K562 (cell line): ENCODE results near the gene CNTN2. TPM values are rescaled to one million over a fixed set of nuclear protein-coding genes. Genes with fewer than 3 reads are reported as not detected.

Experiments
- ATAC-seq: fragments of 200-7000 bp; cut with Tn5 transposase; 3 replicates; pipeline ENCODE4 v1.9.1; 2020; ENCODE audit warnings: moderate library complexity
- BruUV-seq: library from RNA; stranded (reverse); fragments of 400-500 nt; replicated peaks from 2 replicates; lab custom pipeline; 2021; lab: Mats Ljungman, UMichigan
- CTCF ChIA-PET: fragments of 300-600 bp; formaldehyde crosslinking; extraction: SDS; loops from one replicate; lab custom pipeline; 2021; ENCODE audit warnings: low intra/inter-chr PET ratio; lab: Yijun Ruan, JAX
- POLR2A ChIA-PET: fragments of 300-600, 350-650 bp; sonication (Branson Sonifier 250); formaldehyde crosslinking; extraction: SDS; loops from one replicate; lab custom pipeline; 2021; ENCODE audit warnings: antibody characterized with exemption, inconsistent platforms; lab: Yijun Ruan, JAX
- DNase-seq, 4 experiments: peaks; one replicate each; pipeline versions ENCODE4 v3.0.0 to v3.0.0-alpha.2; 2011 to 2018; ENCODE audit warnings: low spot score in 3 of 4, mixed read lengths in 3 of 4; ENCODE audit errors: extremely low read depth in 1 of 4
- FAIRE-seq: peaks from 2 replicates; lab custom pipeline; 2011; peaks lifted over from hg19 to GRCh38; lab: Jason Lieb, UNC
- H2AFZ ChIP-seq: 2 replicates; pipeline ENCODE4 v1.6.0; 2011; ENCODE audit warnings: low read depth, low read length, control low read depth, inconsistent platforms
- H3K27ac ChIP-seq: fragments of 200-600 bp; 3 replicates; pipeline ENCODE4 v1.8.0; 2011; ENCODE audit warnings: low read depth, mild to moderate bottlenecking, control low read depth, inconsistent platforms, low read length, moderate library complexity, mixed read lengths; ENCODE audit errors: extremely low read depth
- H3K27me3 ChIP-seq, 2 experiments: fragments of 300-600 bp in 1 of 2; 2 replicates in 1 of 2; 3 replicates in 1 of 2; pipeline versions ENCODE4 v1.6.0 to v1.8.0; 2011; ENCODE audit warnings: inconsistent platforms in 2 of 2, low read length in 2 of 2, mild to moderate bottlenecking in 1 of 2, mixed read lengths in 1 of 2, moderate library complexity in 1 of 2; ENCODE audit not compliant: control insufficient read depth in 2 of 2, insufficient read depth in 2 of 2
- H3K36me3 ChIP-seq: fragments of 300-600 bp; 3 replicates; pipeline ENCODE4 v1.8.0; 2011; ENCODE audit warnings: mild to moderate bottlenecking, low read length, inconsistent platforms; ENCODE audit not compliant: control insufficient read depth, insufficient read depth
- H3K4me1 ChIP-seq, 2 experiments: fragments of 200-600 bp in 1 of 2; replicated peaks in 1 of 2; 2 replicates in 1 of 2; 3 replicates in 1 of 2; pipeline versions ENCODE4 v1.5.1 to v1.8.0; 2011; ENCODE audit warnings: inconsistent platforms in 2 of 2, low read length in 2 of 2, mild to moderate bottlenecking in 1 of 2, mixed read lengths in 1 of 2, moderate library complexity in 1 of 2; ENCODE audit not compliant: control insufficient read depth in 2 of 2, insufficient read depth in 2 of 2
- H3K4me2 ChIP-seq: 2 replicates; pipeline ENCODE4 v1.6.1; 2011; ENCODE audit warnings: low read length, control low read depth, inconsistent platforms, mixed read lengths; ENCODE audit not compliant: insufficient read depth
- H3K4me3 ChIP-seq: fragments of 200-600 bp; sonication (generic), shearing (Covaris generic); 2 replicates; pipeline ENCODE4 v1.5.1; 2016; ENCODE audit warnings: control low read depth, inconsistent platforms
- H3K79me2 ChIP-seq: fragments of 200-600 bp; 3 replicates; pipeline ENCODE4 v1.8.0; 2011; ENCODE audit warnings: low read length, inconsistent platforms; ENCODE audit not compliant: control insufficient read depth, insufficient read depth
- H3K9ac ChIP-seq, 2 experiments: 2 replicates each; pipeline versions ENCODE4 v1.6.0 to v1.6.1; 2011; ENCODE audit warnings: low read depth in 2 of 2, low read length in 2 of 2, control low read depth in 1 of 2, inconsistent platforms in 1 of 2, mild to moderate bottlenecking in 1 of 2, mixed read lengths in 1 of 2; ENCODE audit not compliant: insufficient read depth in 1 of 2
- H3K9me1 ChIP-seq: one replicate; pipeline ENCODE4 v1.6.0; 2011; ENCODE audit warnings: inconsistent platforms, mild to moderate bottlenecking, low read length, moderate library complexity; ENCODE audit not compliant: control insufficient read depth, insufficient read depth
- H3K9me3 ChIP-seq: replicated peaks from 2 replicates; pipeline ENCODE4 v1.5.1; 2011; ENCODE audit warnings: low read depth, low read length, inconsistent platforms; ENCODE audit not compliant: control insufficient read depth, insufficient read depth
- H4K20me1 ChIP-seq: replicated peaks from 2 replicates; pipeline ENCODE4 v1.6.1; 2011; ENCODE audit warnings: low read length, inconsistent platforms, mixed read lengths; ENCODE audit not compliant: control insufficient read depth, insufficient read depth
- FOXA3 ChIP-seq, 2 experiments: fragments of 450-650 bp in 1 of 2; sonication (generic) in 1 of 2; formaldehyde crosslinking; IDR thresholded peaks in 1 of 2; conservative IDR thresholded peaks in 1 of 2; 2 replicates each; pipeline versions ENCODE4 v1.4.0 to v1.8.0; 2020 to 2022; ENCODE audit warnings: mild to moderate bottlenecking in 2 of 2, missing genetic modification reagents in 1 of 2
- HDAC6 ChIP-seq: IDR thresholded peaks from 2 replicates; pipeline ENCODE4 v1.6.1; 2012; ENCODE audit warnings: low read depth, mild to moderate bottlenecking, control low read depth, inconsistent platforms, low read length, moderate library complexity
- ZNF655 ChIP-seq: fragments of 250-450 bp; sonication (Bioruptor Pico); IDR thresholded peaks from 2 replicates; pipeline ENCODE4 v1.5.0; 2021
- WGBS: fragments of 100-300 bp; shearing (Covaris generic); methylation state at CpG from one replicate; pipeline ENCODE4 v1.1.6; 2016; ENCODE audit warnings: low coverage, mixed read lengths; ENCODE audit not compliant: insufficient coverage; ENCODE audit errors: missing lambda C conversion rate; 5-methylcytosine and 5-hydroxymethylcytosine counted together
- in situ Hi-C: fragments of 300-500 bp; cut with MboI; formaldehyde crosslinking; loops from 4 replicates; pipeline ENCODE4 v1.15.0; 2018; ENCODE audit warnings: inconsistent platforms, mixed read lengths
- intact Hi-C: fragments of 100-400 bp; cut with micrococcal nuclease; formaldehyde crosslinking; loops from 2 replicates; pipeline ENCODE4 v1.14.2; 2022
- polyA plus RNA-seq, 8 experiments: library from polyadenylated mRNA; depleted of rRNA in 4 of 8; stranded (reverse) in 5 of 8; unstranded in 3 of 8; fragments of >200 nt; fragmentation: Nextera tagmentation in 2 of 8; fragmentation: Illumina TruSeq in 1 of 8; extraction: Ambion mirVana in 2 of 8; extraction: Trizol in 1 of 8; gene quantifications; 2 replicates each; pipeline versions ENCODE4 v1.2.1 to v1.2.3, GENCODE V29; 2011 to 2014; ENCODE audit warnings: inconsistent platforms in 1 of 8, missing spikeins in 1 of 8
- total RNA-seq, 7 experiments: library from RNA; depleted of rRNA in 6 of 7; stranded (reverse); fragments of >200 nt in 6 of 7; fragmentation: Illumina TruSeq in 2 of 7; extraction: Trizol in 2 of 7; gene quantifications; 2 replicates each; pipeline versions ENCODE4 v1.2.1 to v1.2.3, GENCODE V29; 2011 to 2021; ENCODE audit warnings: low replicate concordance in 1 of 7
- TF ChIP-seq, protein P1 (sequence below): fragments of 450-650 bp; IDR thresholded peaks from 2 replicates; pipeline ENCODE4 v1.6.1; 2016
- TF ChIP-seq, protein P2 (sequence below): sonication (generic); formaldehyde crosslinking; IDR thresholded peaks from 2 replicates; pipeline ENCODE4 v1.8.1; 2023; ENCODE audit warnings: mild to moderate bottlenecking, missing genetic modification reagents
- TF ChIP-seq, protein P3 (sequence below): fragments of 250-450 bp; sonication (Bioruptor Pico); IDR thresholded peaks from 2 replicates; pipeline ENCODE4 v1.8.0; 2021; ENCODE audit warnings: moderate library complexity, mild to moderate bottlenecking, inconsistent platforms

CNTN2 gene
- total and polyA plus RNA-seq, 9 of the 15 experiments (the other 6 are each of a cell fraction or from before 2014, with no cell fraction given): not detected

DNA sequence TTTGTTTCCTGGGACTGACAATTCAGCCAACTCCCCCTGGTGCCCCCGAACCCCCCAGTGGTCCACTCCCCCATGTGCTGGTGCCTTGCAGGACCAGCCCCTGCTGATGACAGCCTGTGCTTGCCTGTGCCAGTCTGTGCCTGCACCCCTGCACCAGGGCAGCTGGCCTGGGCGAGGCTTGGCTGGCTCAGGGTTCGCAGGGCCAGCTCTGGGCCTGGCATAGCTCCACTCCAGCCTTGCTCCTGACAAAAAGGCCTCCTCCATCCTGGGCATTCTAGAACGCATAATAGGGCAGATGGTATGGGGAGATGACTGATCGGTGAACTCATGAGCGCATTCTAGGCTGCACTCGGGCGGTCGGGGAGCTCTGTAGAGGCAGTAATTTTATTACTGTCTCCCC is 5.4 kb downstream of the CNTN2 start:
- FAIRE-seq: no peak
- no peak overlapping the region for H2AFZ ChIP-seq
- 0% methylated on average over 9 of the region's 9 CpGs for WGBS
- TF ChIP-seq, protein P1, sequence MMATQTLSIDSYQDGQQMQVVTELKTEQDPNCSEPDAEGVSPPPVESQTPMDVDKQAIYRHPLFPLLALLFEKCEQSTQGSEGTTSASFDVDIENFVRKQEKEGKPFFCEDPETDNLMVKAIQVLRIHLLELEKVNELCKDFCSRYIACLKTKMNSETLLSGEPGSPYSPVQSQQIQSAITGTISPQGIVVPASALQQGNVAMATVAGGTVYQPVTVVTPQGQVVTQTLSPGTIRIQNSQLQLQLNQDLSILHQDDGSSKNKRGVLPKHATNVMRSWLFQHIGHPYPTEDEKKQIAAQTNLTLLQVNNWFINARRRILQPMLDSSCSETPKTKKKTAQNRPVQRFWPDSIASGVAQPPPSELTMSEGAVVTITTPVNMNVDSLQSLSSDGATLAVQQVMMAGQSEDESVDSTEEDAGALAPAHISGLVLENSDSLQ: no peak
- TF ChIP-seq, protein P2, sequence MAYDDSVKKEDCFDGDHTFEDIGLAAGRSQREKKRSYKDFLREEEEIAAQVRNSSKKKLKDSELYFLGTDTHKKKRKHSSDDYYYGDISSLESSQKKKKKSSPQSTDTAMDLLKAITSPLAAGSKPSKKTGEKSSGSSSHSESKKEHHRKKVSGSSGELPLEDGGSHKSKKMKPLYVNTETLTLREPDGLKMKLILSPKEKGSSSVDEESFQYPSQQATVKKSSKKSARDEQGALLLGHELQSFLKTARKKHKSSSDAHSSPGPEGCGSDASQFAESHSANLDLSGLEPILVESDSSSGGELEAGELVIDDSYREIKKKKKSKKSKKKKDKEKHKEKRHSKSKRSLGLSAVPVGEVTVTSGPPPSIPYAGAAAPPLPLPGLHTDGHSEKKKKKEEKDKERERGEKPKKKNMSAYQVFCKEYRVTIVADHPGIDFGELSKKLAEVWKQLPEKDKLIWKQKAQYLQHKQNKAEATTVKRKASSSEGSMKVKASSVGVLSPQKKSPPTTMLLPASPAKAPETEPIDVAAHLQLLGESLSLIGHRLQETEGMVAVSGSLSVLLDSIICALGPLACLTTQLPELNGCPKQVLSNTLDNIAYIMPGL (CRISPR knock-in tag): no peak
- TF ChIP-seq FOXA3 (CRISPR knock-in tag; conservative IDR thresholded peaks at IDR 0.05 in 1 of 2, IDR thresholded peaks at IDR 0.05 in 1 of 2): no peak
- TF ChIP-seq HDAC6: no peak
- no peak for TF ChIP-seq ZNF655 (CRISPR knock-in tag)
- TF ChIP-seq, protein P3, sequence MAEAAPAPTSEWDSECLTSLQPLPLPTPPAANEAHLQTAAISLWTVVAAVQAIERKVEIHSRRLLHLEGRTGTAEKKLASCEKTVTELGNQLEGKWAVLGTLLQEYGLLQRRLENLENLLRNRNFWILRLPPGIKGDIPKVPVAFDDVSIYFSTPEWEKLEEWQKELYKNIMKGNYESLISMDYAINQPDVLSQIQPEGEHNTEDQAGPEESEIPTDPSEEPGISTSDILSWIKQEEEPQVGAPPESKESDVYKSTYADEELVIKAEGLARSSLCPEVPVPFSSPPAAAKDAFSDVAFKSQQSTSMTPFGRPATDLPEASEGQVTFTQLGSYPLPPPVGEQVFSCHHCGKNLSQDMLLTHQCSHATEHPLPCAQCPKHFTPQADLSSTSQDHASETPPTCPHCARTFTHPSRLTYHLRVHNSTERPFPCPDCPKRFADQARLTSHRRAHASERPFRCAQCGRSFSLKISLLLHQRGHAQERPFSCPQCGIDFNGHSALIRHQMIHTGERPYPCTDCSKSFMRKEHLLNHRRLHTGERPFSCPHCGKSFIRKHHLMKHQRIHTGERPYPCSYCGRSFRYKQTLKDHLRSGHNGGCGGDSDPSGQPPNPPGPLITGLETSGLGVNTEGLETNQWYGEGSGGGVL: no peak
- TF ChIP-seq, all 486 proteins: peak for 0
- H3K4me2 ChIP-seq: no peak overlapping the region
- no peaks in the 10 kb centered on the region for H3K9me3 ChIP-seq
- BruUV-seq: no TSS peak
- no peak for DNase-seq
- H3K9ac ChIP-seq: no peak overlapping the region
- ATAC-seq: no peak
- in situ Hi-C loops: no loop called here
- no peaks in the 10 kb centered on the region for H3K9me1 ChIP-seq
- peaks cover 24% of the 10 kb centered on the region; the same call in 1 of the 2 replicates for H4K20me1 ChIP-seq
- no peak overlapping the region for H3K27ac ChIP-seq
- peaks cover 0 to 2% of the 10 kb centered on the region in 2 experiments; a peak in 1 of 5 replicates for H3K4me1 ChIP-seq
- H3K27me3 ChIP-seq: peaks cover 49 to 98% of the 10 kb centered on the region in 2 experiments; a peak in 4 of 5 replicates
- POLR2A ChIA-PET: interaction anchor here (0.6 to 1.2 kb wide), 6 partner anchors 13 to 882 kb away, joined by 3 to 4 read pairs (median 3); partner anchors contain the start of gene RBBP5
- H3K36me3 ChIP-seq: no peaks in the 10 kb centered on the region
- H3K79me2 ChIP-seq: no peaks in the 10 kb centered on the region
- CTCF ChIA-PET: no interaction called here
- no peak overlapping the region for H3K4me3 ChIP-seq
- intact Hi-C loops: no loop called here
